K562 (cell line): ENCODE measurements around the gene CAMP. TPM values are rescaled to one million over a fixed set of nuclear protein-coding genes. Genes with fewer than 3 reads are reported as not detected.

Experiments
- ATAC-seq: fragments of 200-7000 bp; cut with Tn5 transposase; 3 replicates; pipeline ENCODE4 v1.9.1; 2020; ENCODE audit warnings: moderate library complexity
- BruUV-seq: library from RNA; stranded (reverse); fragments of 400-500 nt; replicated peaks from 2 replicates; lab custom pipeline; 2021; lab: Mats Ljungman, UMichigan
- CTCF ChIA-PET: fragments of 300-600 bp; formaldehyde crosslinking; extraction: SDS; loops from one replicate; lab custom pipeline; 2021; ENCODE audit warnings: low intra/inter-chr PET ratio; lab: Yijun Ruan, JAX
- POLR2A ChIA-PET: fragments of 300-600, 350-650 bp; sonication (Branson Sonifier 250); formaldehyde crosslinking; extraction: SDS; loops from one replicate; lab custom pipeline; 2021; ENCODE audit warnings: antibody characterized with exemption, inconsistent platforms; lab: Yijun Ruan, JAX
- DNase-seq, 4 experiments: peaks; one replicate each; pipeline versions ENCODE4 v3.0.0 to v3.0.0-alpha.2; 2011 to 2018; ENCODE audit warnings: low spot score in 3 of 4, mixed read lengths in 3 of 4; ENCODE audit errors: extremely low read depth in 1 of 4
- FAIRE-seq: peaks from 2 replicates; lab custom pipeline; 2011; peaks lifted over from hg19 to GRCh38; lab: Jason Lieb, UNC
- H2AFZ ChIP-seq: 2 replicates; pipeline ENCODE4 v1.6.0; 2011; ENCODE audit warnings: low read depth, low read length, control low read depth, inconsistent platforms
- H3K27ac ChIP-seq: fragments of 200-600 bp; 3 replicates; pipeline ENCODE4 v1.8.0; 2011; ENCODE audit warnings: low read depth, mild to moderate bottlenecking, control low read depth, inconsistent platforms, low read length, moderate library complexity, mixed read lengths; ENCODE audit errors: extremely low read depth
- H3K27me3 ChIP-seq, 2 experiments: fragments of 300-600 bp in 1 of 2; 2 replicates in 1 of 2; 3 replicates in 1 of 2; pipeline versions ENCODE4 v1.6.0 to v1.8.0; 2011; ENCODE audit warnings: inconsistent platforms in 2 of 2, low read length in 2 of 2, mild to moderate bottlenecking in 1 of 2, mixed read lengths in 1 of 2, moderate library complexity in 1 of 2; ENCODE audit not compliant: control insufficient read depth in 2 of 2, insufficient read depth in 2 of 2
- H3K36me3 ChIP-seq: fragments of 300-600 bp; 3 replicates; pipeline ENCODE4 v1.8.0; 2011; ENCODE audit warnings: mild to moderate bottlenecking, low read length, inconsistent platforms; ENCODE audit not compliant: control insufficient read depth, insufficient read depth
- H3K4me1 ChIP-seq, 2 experiments: fragments of 200-600 bp in 1 of 2; replicated peaks in 1 of 2; 2 replicates in 1 of 2; 3 replicates in 1 of 2; pipeline versions ENCODE4 v1.5.1 to v1.8.0; 2011; ENCODE audit warnings: inconsistent platforms in 2 of 2, low read length in 2 of 2, mild to moderate bottlenecking in 1 of 2, mixed read lengths in 1 of 2, moderate library complexity in 1 of 2; ENCODE audit not compliant: control insufficient read depth in 2 of 2, insufficient read depth in 2 of 2
- H3K4me2 ChIP-seq: 2 replicates; pipeline ENCODE4 v1.6.1; 2011; ENCODE audit warnings: low read length, control low read depth, inconsistent platforms, mixed read lengths; ENCODE audit not compliant: insufficient read depth
- H3K4me3 ChIP-seq: fragments of 200-600 bp; sonication (generic), shearing (Covaris generic); 2 replicates; pipeline ENCODE4 v1.5.1; 2016; ENCODE audit warnings: control low read depth, inconsistent platforms
- H3K79me2 ChIP-seq: fragments of 200-600 bp; 3 replicates; pipeline ENCODE4 v1.8.0; 2011; ENCODE audit warnings: low read length, inconsistent platforms; ENCODE audit not compliant: control insufficient read depth, insufficient read depth
- H3K9ac ChIP-seq, 2 experiments: 2 replicates each; pipeline versions ENCODE4 v1.6.0 to v1.6.1; 2011; ENCODE audit warnings: low read depth in 2 of 2, low read length in 2 of 2, control low read depth in 1 of 2, inconsistent platforms in 1 of 2, mild to moderate bottlenecking in 1 of 2, mixed read lengths in 1 of 2; ENCODE audit not compliant: insufficient read depth in 1 of 2
- H3K9me1 ChIP-seq: one replicate; pipeline ENCODE4 v1.6.0; 2011; ENCODE audit warnings: inconsistent platforms, mild to moderate bottlenecking, low read length, moderate library complexity; ENCODE audit not compliant: control insufficient read depth, insufficient read depth
- H3K9me3 ChIP-seq: replicated peaks from 2 replicates; pipeline ENCODE4 v1.5.1; 2011; ENCODE audit warnings: low read depth, low read length, inconsistent platforms; ENCODE audit not compliant: control insufficient read depth, insufficient read depth
- H4K20me1 ChIP-seq: replicated peaks from 2 replicates; pipeline ENCODE4 v1.6.1; 2011; ENCODE audit warnings: low read length, inconsistent platforms, mixed read lengths; ENCODE audit not compliant: control insufficient read depth, insufficient read depth
- BCOR ChIP-seq: fragments of 450-650 bp; IDR thresholded peaks from 2 replicates; pipeline ENCODE4 v1.6.1; 2016
- ESRRA ChIP-seq: fragments of 450-650 bp; IDR thresholded peaks from 2 replicates; pipeline ENCODE4 v1.6.1; 2014; ENCODE audit warnings: low read depth, mild to moderate bottlenecking, moderate library complexity, borderline replicate concordance
- KDM1A ChIP-seq, 2 experiments: fragments of 450-650 bp; IDR thresholded peaks; 2 replicates each; pipeline ENCODE4 v1.6.1; 2016; ENCODE audit warnings: mild to moderate bottlenecking in 2 of 2
- PHF8 ChIP-seq: fragments of 200-600 bp; sonication (generic); IDR thresholded peaks from 2 replicates; pipeline ENCODE4 v1.6.1; 2012; ENCODE audit warnings: mixed run types, mild to moderate bottlenecking, inconsistent platforms, low read length, moderate library complexity, borderline replicate concordance
- PTRF ChIP-seq: fragments of 450-650 bp; IDR thresholded peaks from 2 replicates; pipeline ENCODE4 v1.6.1; 2016; ENCODE audit warnings: mild to moderate bottlenecking, missing genetic modification characterization, missing compliant biosample characterization
- RBM25 ChIP-seq: fragments of 200-400 bp; formaldehyde crosslinking; IDR thresholded peaks from 2 replicates; pipeline ENCODE4 v1.6.1; 2018; ENCODE audit warnings: low read length, low read depth, moderate library complexity; ENCODE audit not compliant: severe bottlenecking
- ZNF311 ChIP-seq: fragments of 250-450 bp; sonication (Bioruptor Pico); IDR thresholded peaks from 2 replicates; pipeline ENCODE4 v1.4.0; 2020; ENCODE audit warnings: mild to moderate bottlenecking, moderate library complexity
- ZNF830 ChIP-seq: fragments of 250-450 bp; sonication (Bioruptor Pico); IDR thresholded peaks from 2 replicates; pipeline ENCODE4 v1.5.0; 2021; ENCODE audit warnings: mild to moderate bottlenecking
- WGBS: fragments of 100-300 bp; shearing (Covaris generic); methylation state at CpG from one replicate; pipeline ENCODE4 v1.1.6; 2016; ENCODE audit warnings: low coverage, mixed read lengths; ENCODE audit not compliant: insufficient coverage; ENCODE audit errors: missing lambda C conversion rate; 5-methylcytosine and 5-hydroxymethylcytosine counted together
- in situ Hi-C: fragments of 300-500 bp; cut with MboI; formaldehyde crosslinking; loops from 4 replicates; pipeline ENCODE4 v1.15.0; 2018; ENCODE audit warnings: inconsistent platforms, mixed read lengths
- intact Hi-C: fragments of 100-400 bp; cut with micrococcal nuclease; formaldehyde crosslinking; loops from 2 replicates; pipeline ENCODE4 v1.14.2; 2022
- polyA plus RNA-seq, 8 experiments: library from polyadenylated mRNA; depleted of rRNA in 4 of 8; stranded (reverse) in 5 of 8; unstranded in 3 of 8; fragments of >200 nt; fragmentation: Nextera tagmentation in 2 of 8; fragmentation: Illumina TruSeq in 1 of 8; extraction: Ambion mirVana in 2 of 8; extraction: Trizol in 1 of 8; gene quantifications; 2 replicates each; pipeline versions ENCODE4 v1.2.1 to v1.2.3, GENCODE V29; 2011 to 2014; ENCODE audit warnings: inconsistent platforms in 1 of 8, missing spikeins in 1 of 8
- total RNA-seq, 7 experiments: library from RNA; depleted of rRNA in 6 of 7; stranded (reverse); fragments of >200 nt in 6 of 7; fragmentation: Illumina TruSeq in 2 of 7; extraction: Trizol in 2 of 7; gene quantifications; 2 replicates each; pipeline versions ENCODE4 v1.2.1 to v1.2.3, GENCODE V29; 2011 to 2021; ENCODE audit warnings: low replicate concordance in 1 of 7
- TF ChIP-seq, protein P1 (sequence below): fragments of 250-450 bp; sonication (Bioruptor Pico); IDR thresholded peaks from 2 replicates; pipeline ENCODE4 v1.5.0; 2021
- TF ChIP-seq, protein P2 (sequence below): fragments of 250-450 bp; sonication (Bioruptor Pico); IDR thresholded peaks from 2 replicates; pipeline ENCODE4 v1.5.0; 2021

The CAMP gene
- total and polyA plus RNA-seq, 9 of the 15 experiments (the other 6 are each of a cell fraction or from before 2014, with no cell fraction given): 0.22 TPM; not detected in 8

DNA sequence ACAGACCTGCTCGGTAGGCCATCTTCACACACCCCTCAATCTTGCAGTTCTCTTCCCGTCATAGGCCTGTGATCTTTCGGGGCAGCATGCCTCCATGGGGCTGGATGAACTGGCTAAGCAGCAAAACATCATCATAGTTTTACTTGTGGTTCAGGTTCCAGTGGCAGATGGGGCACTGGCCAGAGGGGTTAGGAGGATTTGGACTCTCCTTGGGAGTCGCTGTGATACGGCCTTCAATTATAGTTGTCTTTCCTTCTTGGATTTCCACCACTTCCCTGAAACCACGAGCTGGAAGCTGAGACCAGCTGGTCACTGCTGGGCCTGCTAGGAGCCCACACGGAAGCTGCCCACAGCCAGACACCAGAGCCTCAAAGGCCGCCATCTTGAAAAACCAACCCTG is 33.3 kb downstream of the CAMP start:
- no peaks in the 10 kb centered on the region for H3K9me3 ChIP-seq
- no peak overlapping the region for H3K4me3 ChIP-seq
- H3K4me2 ChIP-seq: no peak overlapping the region
- no peaks in the 10 kb centered on the region for H3K9me1 ChIP-seq
- BruUV-seq: no TSS peak
- H3K4me1 ChIP-seq: no peaks in the 10 kb centered on the region; a peak in 1 of 5 replicates
- FAIRE-seq (no peak), DNase-seq (no peak), ATAC-seq (no peak)
- POLR2A ChIA-PET: interaction anchor here (0.6 kb wide), 1 partner anchor 12 kb away, joined by 3 read pairs; no protein-coding TSS in a partner anchor
- no peak overlapping the region for H3K27ac ChIP-seq
- peaks cover 58% of the 10 kb centered on the region for H3K36me3 ChIP-seq
- no peak overlapping the region for H3K9ac ChIP-seq
- peaks cover 23% of the 10 kb centered on the region; the same call in 2 of the 3 replicates for H3K79me2 ChIP-seq
- in situ Hi-C loops: no loop called here
- no peak overlapping the region for H2AFZ ChIP-seq
- no peaks in the 10 kb centered on the region for H4K20me1 ChIP-seq
- 93% methylated on average over 5 of the region's 8 CpGs for WGBS
- TF ChIP-seq, protein P1, sequence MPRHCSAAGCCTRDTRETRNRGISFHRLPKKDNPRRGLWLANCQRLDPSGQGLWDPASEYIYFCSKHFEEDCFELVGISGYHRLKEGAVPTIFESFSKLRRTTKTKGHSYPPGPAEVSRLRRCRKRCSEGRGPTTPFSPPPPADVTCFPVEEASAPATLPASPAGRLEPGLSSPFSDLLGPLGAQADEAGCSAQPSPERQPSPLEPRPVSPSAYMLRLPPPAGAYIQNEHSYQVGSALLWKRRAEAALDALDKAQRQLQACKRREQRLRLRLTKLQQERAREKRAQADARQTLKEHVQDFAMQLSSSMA: no peak
- TF ChIP-seq PTRF (tag) (no peak), PHF8 (no peak)
- no peaks in the 10 kb centered on the region for H3K27me3 ChIP-seq
- CTCF ChIA-PET: no interaction called here
- intact Hi-C loops: no loop called here

DNA sequence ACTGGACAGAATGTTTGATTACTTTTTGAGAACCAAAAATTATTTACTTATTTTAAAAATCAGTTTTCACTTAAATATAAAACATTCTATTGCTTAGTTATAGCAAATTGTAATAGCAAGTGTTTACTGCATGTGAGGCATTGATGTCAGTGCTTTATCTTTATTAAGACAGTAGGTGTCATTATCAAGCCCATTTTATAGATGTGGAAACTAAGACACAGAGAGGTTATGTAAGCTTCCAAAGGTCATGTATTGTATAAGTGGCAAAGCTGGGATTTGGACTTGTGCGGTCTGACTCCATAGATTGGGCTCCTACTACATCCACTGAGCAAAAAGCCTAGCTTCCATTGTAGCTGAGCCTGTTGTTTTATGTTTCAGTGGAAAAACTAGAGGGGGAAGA is 35.2 kb downstream of the CAMP start:
- Histone ChIP-seq H3K27me3 (no peaks in the 10 kb centered on the region), H3K79me2 (peaks cover 23% of the 10 kb centered on the region; the same call in 2 of the 3 replicates), H4K20me1 (no peaks in the 10 kb centered on the region), H3K4me2 (no peak overlapping the region), H3K4me3 (no peak overlapping the region), H2AFZ (no peak overlapping the region), H3K4me1 (no peaks in the 10 kb centered on the region; a peak in 1 of 5 replicates), H3K9me1 (no peaks in the 10 kb centered on the region), H3K9me3 (no peaks in the 10 kb centered on the region), H3K36me3 (peaks cover 70% of the 10 kb centered on the region), H3K27ac (no peak overlapping the region), H3K9ac (no peak overlapping the region)
- intact Hi-C loops: no loop called here
- 75% methylated on average over 1 of the region's 1 CpG for WGBS
- no peak for DNase-seq
- TF ChIP-seq, protein P2, sequence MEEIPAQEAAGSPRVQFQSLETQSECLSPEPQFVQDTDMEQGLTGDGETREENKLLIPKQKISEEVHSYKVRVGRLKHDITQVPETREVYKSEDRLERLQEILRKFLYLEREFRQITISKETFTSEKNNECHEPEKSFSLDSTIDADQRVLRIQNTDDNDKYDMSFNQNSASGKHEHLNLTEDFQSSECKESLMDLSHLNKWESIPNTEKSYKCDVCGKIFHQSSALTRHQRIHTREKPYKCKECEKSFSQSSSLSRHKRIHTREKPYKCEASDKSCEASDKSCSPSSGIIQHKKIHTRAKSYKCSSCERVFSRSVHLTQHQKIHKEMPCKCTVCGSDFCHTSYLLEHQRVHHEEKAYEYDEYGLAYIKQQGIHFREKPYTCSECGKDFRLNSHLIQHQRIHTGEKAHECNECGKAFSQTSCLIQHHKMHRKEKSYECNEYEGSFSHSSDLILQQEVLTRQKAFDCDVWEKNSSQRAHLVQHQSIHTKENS (CRISPR knock-in tag): no peak
- TF ChIP-seq RBM25 (peak; percentile 79), BCOR (0 out of 2 replicates have a peak, but pooled peaks have one; percentile 12), ZNF830 (no peak), ESRRA (peak; percentile 52; the same call in 1 of the 2 replicates), KDM1A (IDR thresholded peaks at IDR 0.05) (no peak), ZNF311 (CRISPR knock-in tag) (no peak)
- no TSS peak for BruUV-seq
- ChIA-PET POLR2A (interaction anchor here (1.3 to 1.5 kb wide), 3 partner anchors 9 to 13 kb away, joined by 3 to 6 read pairs (median 5); no protein-coding TSS in a partner anchor), CTCF (no interaction called here)
- FAIRE-seq: no peak
- ATAC-seq: no peak
- in situ Hi-C loops: no loop called here
